BE2C (cell line): ENCODE measurements around the gene SLC8A2.

Experiments used
- DNase-seq: peaks from one replicate; pipeline ENCODE4 v3.0.0-alpha.2; 2020
- H3K27me3 ChIP-seq: fragments of 250-450 bp; sonication (Bioruptor Pico); 2 replicates; pipeline ENCODE4 v1.5.1; 2020; ENCODE audit warnings: mild to moderate bottlenecking
- H3K36me3 ChIP-seq: fragments of 250-450 bp; sonication (Bioruptor Pico); 2 replicates; pipeline ENCODE4 v1.5.1; 2020; ENCODE audit warnings: mild to moderate bottlenecking
- H3K4me1 ChIP-seq: fragments of 250-450 bp; sonication (Bioruptor Pico); 2 replicates; pipeline ENCODE4 v1.5.1; 2020
- H3K4me3 ChIP-seq: 2 replicates; pipeline ENCODE4 v1.5.1; 2011; ENCODE audit warnings: low read depth, low read length
- H3K9me3 ChIP-seq: fragments of 250-450 bp; sonication (Bioruptor Pico); 2 replicates; pipeline ENCODE4 v1.5.1; 2020
- CTCF ChIP-seq: IDR thresholded peaks from 2 replicates; pipeline ENCODE4 v1.5.1; 2012; ENCODE audit warnings: mild to moderate bottlenecking, low read depth, low read length

Gene SLC8A2

DNA sequence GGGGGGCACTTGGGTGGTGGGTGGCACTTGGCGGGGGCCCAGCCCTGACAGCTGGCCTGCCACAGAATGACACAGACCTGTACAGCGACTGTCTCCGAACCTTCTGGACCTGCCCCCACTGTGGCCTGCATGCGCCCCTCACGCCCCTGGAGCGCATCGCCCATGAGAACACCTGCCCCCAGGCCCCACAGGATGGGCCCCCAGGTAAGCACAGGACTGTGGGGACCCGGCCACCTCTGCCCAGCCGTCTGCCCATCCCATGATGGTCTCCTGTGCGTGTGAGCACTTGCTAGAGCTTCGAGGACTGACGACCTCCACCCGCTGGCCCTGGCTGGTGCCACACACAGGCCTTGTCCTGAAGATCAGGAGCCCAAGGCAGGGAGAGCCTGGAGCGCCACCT lies 90.6 kb downstream of the SLC8A2 start:
- H3K27me3 ChIP-seq: no peaks in the 10 kb centered on the region
- H3K4me1 ChIP-seq: no peaks in the 10 kb centered on the region
- H3K9me3 ChIP-seq: no peaks in the 10 kb centered on the region
- no peak for TF ChIP-seq CTCF
- no peak overlapping the region for H3K4me3 ChIP-seq
- H3K36me3 ChIP-seq: peaks cover 42% of the 10 kb centered on the region
- DNase-seq: no peak

DNA sequence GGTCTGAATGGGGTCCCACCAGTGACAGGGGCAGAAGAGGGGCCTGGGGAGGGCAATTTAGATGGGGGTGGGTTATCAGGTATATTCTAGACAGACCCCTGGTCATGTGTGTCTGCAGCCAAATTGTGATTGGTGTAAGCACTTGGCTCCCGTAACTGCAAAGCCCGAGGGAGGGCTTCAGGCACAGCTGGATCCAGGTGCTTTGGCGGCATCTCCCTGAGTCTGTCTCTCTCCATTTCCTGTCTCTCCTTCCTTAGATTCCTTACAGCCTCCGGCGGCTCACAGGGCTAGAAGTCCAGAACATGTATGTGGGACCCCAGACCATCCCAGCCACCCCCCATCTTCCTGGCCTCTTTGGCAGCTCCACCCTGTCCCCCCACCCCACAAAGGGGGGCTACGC lies 91.1 kb downstream of the SLC8A2 start:
- Histone ChIP-seq H3K4me1 (no peaks in the 10 kb centered on the region), H3K4me3 (no peak overlapping the region), H3K9me3 (no peaks in the 10 kb centered on the region), H3K27me3 (no peaks in the 10 kb centered on the region), H3K36me3 (peaks cover 48% of the 10 kb centered on the region)
- DNase-seq: no peak
- no peak for TF ChIP-seq CTCF

DNA sequence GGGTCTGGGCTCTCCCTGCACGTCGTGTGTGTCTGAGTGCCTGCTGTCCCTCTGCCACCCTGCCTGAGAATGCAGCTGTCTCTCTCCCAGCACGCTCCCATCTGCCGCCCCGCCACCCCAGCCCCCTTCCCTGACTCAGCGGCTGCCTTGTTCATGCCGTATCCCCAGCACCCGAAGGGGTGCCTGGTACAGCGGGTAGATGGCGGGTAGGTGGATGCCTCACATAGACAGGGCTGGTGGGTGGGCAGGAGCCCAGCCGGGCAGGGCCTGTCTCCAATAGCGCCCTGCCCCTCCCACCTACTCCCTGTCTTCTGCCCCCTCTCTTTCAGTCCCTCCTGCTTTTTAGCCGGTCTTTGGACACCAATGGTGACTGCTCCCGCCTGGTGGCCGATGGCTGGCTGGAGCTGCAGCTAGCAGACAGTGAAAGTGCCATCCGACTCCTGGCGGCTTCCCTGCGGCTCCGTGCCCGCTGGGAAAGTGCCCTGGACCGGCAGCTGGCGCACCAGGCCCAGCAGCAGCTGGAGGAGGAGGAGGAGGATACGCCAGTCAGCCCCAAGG lies 92.2 kb downstream of the SLC8A2 start:
- Histone ChIP-seq H3K4me1 (no peaks in the 10 kb centered on the region), H3K9me3 (no peaks in the 10 kb centered on the region), H3K27me3 (no peaks in the 10 kb centered on the region), H3K36me3 (peaks cover 53% of the 10 kb centered on the region), H3K4me3 (no peak overlapping the region)
- no peak for TF ChIP-seq CTCF
- no peak for DNase-seq

DNA sequence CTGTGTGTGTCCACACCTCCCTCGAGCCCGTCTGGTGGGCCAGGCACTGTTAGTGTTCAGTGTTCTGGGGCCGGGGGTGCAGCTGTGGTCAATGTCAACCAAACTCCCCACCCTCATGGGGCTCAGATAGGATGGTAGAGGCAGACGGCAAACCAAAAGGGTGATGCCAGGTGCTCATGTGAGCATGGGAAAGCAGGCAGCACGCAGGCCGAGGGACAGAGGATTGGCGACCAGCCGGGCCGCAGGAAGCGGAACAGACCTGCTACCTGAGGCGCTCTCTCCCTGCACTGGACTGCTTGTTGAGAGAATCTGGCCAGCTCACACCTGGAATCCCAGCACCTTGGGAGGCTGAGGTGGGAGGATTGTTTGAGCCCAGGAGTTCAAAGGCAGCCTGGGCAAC lies 93.4 kb downstream of the SLC8A2 start:
- H3K9me3 ChIP-seq: no peaks in the 10 kb centered on the region
- H3K4me1 ChIP-seq: no peaks in the 10 kb centered on the region
- H3K27me3 ChIP-seq: no peaks in the 10 kb centered on the region
- no peak for TF ChIP-seq CTCF
- H3K36me3 ChIP-seq: peaks cover 61% of the 10 kb centered on the region
- H3K4me3 ChIP-seq: no peak overlapping the region
- DNase-seq: no peak
